CD14-positive monocyte (primary cell): ENCODE measurements around the gene CABYR. TPM values are rescaled to one million over a fixed set of nuclear protein-coding genes. Genes with fewer than 3 reads are reported as not detected.
A peak's percentile ranks its signal among the peaks of the same experiment; 100 is the strongest.

ENCODE experiments used
- DNase-seq, 3 donors: peaks; one replicate each; pipeline ENCODE4 v3.0.0-alpha.2; 2011 to 2022
- H2AFZ ChIP-seq: 2 replicates; pipeline ENCODE4 v1.6.0; 2012; ENCODE audit warnings: mild to moderate bottlenecking, low read depth, low read length, inconsistent platforms; ENCODE audit not compliant: insufficient read depth, poor library complexity, severe bottlenecking
- H3K27ac ChIP-seq, 2 donors: 1 replicate in 1 of 2; 2 replicates in 1 of 2; pipeline ENCODE4 v1.5.1; 2012 to 2013; ENCODE audit warnings: low read length in 2 of 2, control low read depth in 1 of 2, inconsistent platforms in 1 of 2, low read depth in 1 of 2, mild to moderate bottlenecking in 1 of 2
- H3K27me3 ChIP-seq, 2 donors: one replicate each; pipeline versions ENCODE4 v1.6.0 to v1.6.1; 2011 to 2013; ENCODE audit warnings: low read length in 2 of 2; ENCODE audit not compliant: control insufficient read depth in 2 of 2, insufficient read depth in 2 of 2
- H3K36me3 ChIP-seq, 2 donors: replicated peaks in 1 of 2; 1 replicate in 1 of 2; 2 replicates in 1 of 2; pipeline versions ENCODE4 v1.5.1 to v1.6.1; 2012 to 2013; ENCODE audit warnings: low read length in 2 of 2, control low read depth in 1 of 2, inconsistent platforms in 1 of 2, mild to moderate bottlenecking in 1 of 2; ENCODE audit not compliant: insufficient read depth in 2 of 2, control insufficient read depth in 1 of 2
- H3K4me1 ChIP-seq, 2 donors: 1 replicate in 1 of 2; 2 replicates in 1 of 2; pipeline versions ENCODE4 v1.5.1 to v1.6.1; 2012 to 2013; ENCODE audit warnings: low read length in 2 of 2, control low read depth in 1 of 2, inconsistent platforms in 1 of 2, mild to moderate bottlenecking in 1 of 2, moderate library complexity in 1 of 2; ENCODE audit not compliant: insufficient read depth in 2 of 2, control insufficient read depth in 1 of 2
- H3K4me2 ChIP-seq: replicated peaks from 2 replicates; pipeline ENCODE3; 2012; ENCODE audit warnings: low read length, moderate library complexity, mild to moderate bottlenecking; ENCODE audit not compliant: poor library complexity, severe bottlenecking; ENCODE audit errors: extremely low read depth
- H3K4me3 ChIP-seq, 3 experiments: fragments of 200-600 bp in 1 of 3; sonication (generic) in 1 of 3; replicated peaks in 1 of 3; 1 replicate in 2 of 3; 2 replicates in 1 of 3; pipeline ENCODE4 v1.5.1; 2011 to 2013; ENCODE audit warnings: low read length in 3 of 3, mild to moderate bottlenecking in 3 of 3, control low read depth in 2 of 3, low read depth in 2 of 3, inconsistent platforms in 1 of 3, moderate library complexity in 1 of 3
- H3K79me2 ChIP-seq: 2 replicates; pipeline ENCODE4 v1.6.0; 2012; ENCODE audit warnings: mild to moderate bottlenecking, control low read depth, inconsistent platforms, low read length, moderate library complexity; ENCODE audit not compliant: insufficient read depth
- H3K9ac ChIP-seq: 2 replicates; pipeline ENCODE4 v1.6.0; 2017; ENCODE audit warnings: low read length, mild to moderate bottlenecking; ENCODE audit not compliant: insufficient read depth, poor library complexity, severe bottlenecking
- H3K9me3 ChIP-seq, 2 donors: replicated peaks in 1 of 2; 1 replicate in 1 of 2; 2 replicates in 1 of 2; pipeline versions ENCODE4 v1.5.1 to v1.6.1; 2012 to 2013; ENCODE audit warnings: low read length in 2 of 2, control low read depth in 1 of 2; ENCODE audit not compliant: control insufficient read depth in 1 of 2, insufficient read depth in 1 of 2
- H4K20me1 ChIP-seq: 2 replicates; pipeline ENCODE4 v1.6.0; 2012; ENCODE audit warnings: mild to moderate bottlenecking, low read length, control low read depth, moderate library complexity; ENCODE audit not compliant: insufficient read depth
- H3K27ac Mint-ChIP-seq, 7 donors: one replicate each; pipeline ENCODE4 v1.8.0; 2020; ENCODE audit warnings: mild to moderate bottlenecking in 7 of 7, mixed read lengths in 7 of 7, moderate library complexity in 6 of 7, inconsistent platforms in 2 of 7
- H3K27me3 Mint-ChIP-seq, 3 donors: one replicate each; pipeline ENCODE4 v1.8.0; 2021 to 2022; ENCODE audit warnings: low read depth in 3 of 3, mild to moderate bottlenecking in 3 of 3, mixed read lengths in 3 of 3, moderate library complexity in 3 of 3, inconsistent platforms in 1 of 3
- H3K36me3 Mint-ChIP-seq, 2 donors: one replicate each; pipeline ENCODE4 v1.8.0; 2020; ENCODE audit warnings: mixed read lengths in 2 of 2, inconsistent platforms in 1 of 2, mild to moderate bottlenecking in 1 of 2
- H3K4me1 Mint-ChIP-seq: one replicate; pipeline ENCODE4 v1.8.0; 2020; ENCODE audit warnings: mild to moderate bottlenecking, mixed read lengths
- H3K4me3 Mint-ChIP-seq, 2 donors: one replicate each; pipeline ENCODE4 v1.8.0; 2020; ENCODE audit warnings: mild to moderate bottlenecking in 2 of 2, mixed read lengths in 2 of 2, moderate library complexity in 1 of 2
- H3K9me3 Mint-ChIP-seq, 7 donors: one replicate each; pipeline ENCODE4 v1.8.0; 2020 to 2022; ENCODE audit warnings: mixed read lengths in 7 of 7, mild to moderate bottlenecking in 6 of 7, moderate library complexity in 6 of 7, inconsistent platforms in 2 of 7
- WGBS: methylation state at CpG from one replicate; pipeline ENCODE4 v1.1.5; 2013; ENCODE audit warnings: missing lambda C conversion rate; ENCODE audit not compliant: insufficient coverage; 5-methylcytosine and 5-hydroxymethylcytosine counted together
- intact Hi-C, 2 donors: fragments of 100-400 bp; cut with micrococcal nuclease; formaldehyde crosslinking; loops; one replicate each; pipeline versions ENCODE4 v1.15.0 to v1.15.1; 2023
- polyA plus RNA-seq, 3 donors: library from polyadenylated mRNA; depleted of rRNA in 1 of 3; unstranded in 2 of 3; stranded (reverse) in 1 of 3; fragments of 300-500 nt in 2 of 3; fragments of >200 nt in 1 of 3; fragmentation: Illumina TruSeq in 2 of 3; gene quantifications; 1 replicate in 2 of 3; 2 replicates in 1 of 3; pipeline ENCODE4 v1.2.3, GENCODE V29; 2012 to 2021
- TF ChIP-seq, protein P1 (sequence below): fragments of 200-600 bp; IDR thresholded peaks from one replicate; pipeline ENCODE4 v1.8.0; 2022; ENCODE audit warnings: antibody characterized with exemption, mild to moderate bottlenecking

Gene CABYR
- polyA plus RNA-seq, 3 donors = 0.07 TPM; not detected in 2

GRCh38 chr18:24094561-24094960, 44.3 kb upstream of the CABYR start:
- peaks cover 0 to 11% of the 10 kb centered on the region in 2 donors for H3K4me1 ChIP-seq
- H3K27me3 ChIP-seq = no peaks in the 10 kb centered on the region
- DNase-seq = no peak
- peak overlapping the region in 1 of 2 donors; percentile 44 for H3K27ac ChIP-seq
- no peak overlapping the region for H3K9ac ChIP-seq
- no peak overlapping the region for H3K4me3 ChIP-seq
- H3K4me2 ChIP-seq = no peak overlapping the region
- no peaks in the 10 kb centered on the region for H3K79me2 ChIP-seq
- H3K9me3 Mint-ChIP-seq = peaks cover 3 to 22% (median 11%) of the 10 kb centered on the region in 7 donors
- peaks cover 0 to 2% (median 0%) of the 10 kb centered on the region in 3 donors for H3K27me3 Mint-ChIP-seq
- no peak overlapping the region for H2AFZ ChIP-seq
- peaks cover 6 to 7% of the 10 kb centered on the region in 2 donors for H3K9me3 ChIP-seq
- H3K36me3 Mint-ChIP-seq = peaks cover 49 to 65% of the 10 kb centered on the region in 2 donors
- H4K20me1 ChIP-seq = no peaks in the 10 kb centered on the region
- peaks cover 25 to 66% of the 10 kb centered on the region in 2 donors for H3K36me3 ChIP-seq
- no peak overlapping the region for H3K27ac Mint-ChIP-seq
- TF ChIP-seq, protein P1, sequence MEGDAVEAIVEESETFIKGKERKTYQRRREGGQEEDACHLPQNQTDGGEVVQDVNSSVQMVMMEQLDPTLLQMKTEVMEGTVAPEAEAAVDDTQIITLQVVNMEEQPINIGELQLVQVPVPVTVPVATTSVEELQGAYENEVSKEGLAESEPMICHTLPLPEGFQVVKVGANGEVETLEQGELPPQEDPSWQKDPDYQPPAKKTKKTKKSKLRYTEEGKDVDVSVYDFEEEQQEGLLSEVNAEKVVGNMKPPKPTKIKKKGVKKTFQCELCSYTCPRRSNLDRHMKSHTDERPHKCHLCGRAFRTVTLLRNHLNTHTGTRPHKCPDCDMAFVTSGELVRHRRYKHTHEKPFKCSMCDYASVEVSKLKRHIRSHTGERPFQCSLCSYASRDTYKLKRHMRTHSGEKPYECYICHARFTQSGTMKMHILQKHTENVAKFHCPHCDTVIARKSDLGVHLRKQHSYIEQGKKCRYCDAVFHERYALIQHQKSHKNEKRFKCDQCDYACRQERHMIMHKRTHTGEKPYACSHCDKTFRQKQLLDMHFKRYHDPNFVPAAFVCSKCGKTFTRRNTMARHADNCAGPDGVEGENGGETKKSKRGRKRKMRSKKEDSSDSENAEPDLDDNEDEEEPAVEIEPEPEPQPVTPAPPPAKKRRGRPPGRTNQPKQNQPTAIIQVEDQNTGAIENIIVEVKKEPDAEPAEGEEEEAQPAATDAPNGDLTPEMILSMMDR = no peak
- intact Hi-C loops = no loop called here
- peaks cover 14% of the 10 kb centered on the region for H3K4me1 Mint-ChIP-seq
- H3K4me3 Mint-ChIP-seq = no peak overlapping the region

DNA sequence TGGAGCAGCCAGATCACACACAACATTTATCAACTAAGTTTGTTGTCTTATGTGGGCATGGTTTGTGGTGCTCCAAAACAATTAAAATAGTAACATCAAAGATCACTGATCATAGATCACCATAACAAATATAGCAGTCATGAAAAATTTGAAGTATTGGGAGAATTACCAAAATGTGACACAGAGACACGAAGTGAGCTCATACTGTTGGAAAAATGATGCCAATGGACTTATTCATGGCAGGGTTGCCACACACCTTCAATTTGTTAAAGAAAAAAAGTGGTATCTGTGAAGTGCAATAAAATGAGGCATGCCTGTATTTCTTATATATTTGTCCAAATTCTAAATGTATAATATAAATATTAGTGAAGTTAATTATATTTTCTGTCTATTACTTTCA, 42.9 kb upstream of the CABYR start:
- no peak for DNase-seq
- peaks cover 45 to 65% of the 10 kb centered on the region in 2 donors for H3K36me3 Mint-ChIP-seq
- TF ChIP-seq, protein P1 = no peak
- H2AFZ ChIP-seq = no peak overlapping the region
- peaks cover 3 to 22% (median 11%) of the 10 kb centered on the region in 7 donors for H3K9me3 Mint-ChIP-seq
- intact Hi-C loops = no loop called here
- peaks cover 0 to 2% (median 0%) of the 10 kb centered on the region in 3 donors for H3K27me3 Mint-ChIP-seq
- H3K4me2 ChIP-seq = no peak overlapping the region
- H3K27ac Mint-ChIP-seq = no peak overlapping the region
- H3K36me3 ChIP-seq = peaks cover 22 to 61% of the 10 kb centered on the region in 2 donors
- H3K4me3 ChIP-seq = no peak overlapping the region
- H3K4me1 Mint-ChIP-seq = peaks cover 14% of the 10 kb centered on the region
- WGBS = no CpG with 5 or more reads among the region's 1 CpG
- peaks cover 6 to 7% of the 10 kb centered on the region in 2 donors for H3K9me3 ChIP-seq
- H3K4me1 ChIP-seq = peaks cover 0 to 11% of the 10 kb centered on the region in 2 donors
- no peak overlapping the region for H3K27ac ChIP-seq
- H3K79me2 ChIP-seq = peaks cover 6% of the 10 kb centered on the region
- no peaks in the 10 kb centered on the region for H3K27me3 ChIP-seq
- no peak overlapping the region for H3K9ac ChIP-seq
- H4K20me1 ChIP-seq = peaks cover 4% of the 10 kb centered on the region
- no peak overlapping the region for H3K4me3 Mint-ChIP-seq
